ENCODE data around the gene PIK3R1. TPM values are rescaled to one million over a fixed set of nuclear protein-coding genes. Genes with fewer than 3 reads are reported as not detected.

PIK3R1 gene
- polyA plus RNA-seq, 1 donor, result 61.7 TPM

- Histone ChIP-seq H3K27me3 (ENCODE audit: control insufficient read depth, insufficient read depth, low read length) (no peaks in the 10 kb centered on the region), H3K4me3 (ENCODE audit: low read length) (no peak overlapping the region), H3K27ac (ENCODE audit: low read length) (no peak overlapping the region), H3K4me1 (ENCODE audit: control insufficient read depth, insufficient read depth, low read length) (peaks cover 17% of the 10 kb centered on the region), H3K36me3 (ENCODE audit: control insufficient read depth, insufficient read depth, low read length) (no peaks in the 10 kb centered on the region), H3K9me3 (ENCODE audit: control insufficient read depth, low read depth, low read length) (no peaks in the 10 kb centered on the region)
- no peak for DNase-seq
- 50% methylated on average over 2 of the region's 2 CpGs for WGBS (ENCODE audit: insufficient coverage, low lambda C conversion rate)
Observed at GRCh38 chr5:68178579-68178978, 37.0 kb upstream of the PIK3R1 start.

- no peaks in the 10 kb centered on the region for H3K27me3 ChIP-seq (ENCODE audit: control insufficient read depth, insufficient read depth, low read length)
- H3K4me1 ChIP-seq (ENCODE audit: control insufficient read depth, insufficient read depth, low read length), result peaks cover 17% of the 10 kb centered on the region
- H3K9me3 ChIP-seq (ENCODE audit: control insufficient read depth, low read depth, low read length), result no peaks in the 10 kb centered on the region
- peak in 1 of 2 donors; percentile 71 for DNase-seq
- no peak overlapping the region for H3K4me3 ChIP-seq (ENCODE audit: low read length)
- no peaks in the 10 kb centered on the region for H3K36me3 ChIP-seq (ENCODE audit: control insufficient read depth, insufficient read depth, low read length)
- peak overlapping the region; percentile 50 for H3K27ac ChIP-seq (ENCODE audit: low read length)
Observed at GRCh38 chr5:68180121-68181038, 35.2 kb upstream of the PIK3R1 start.

DNA sequence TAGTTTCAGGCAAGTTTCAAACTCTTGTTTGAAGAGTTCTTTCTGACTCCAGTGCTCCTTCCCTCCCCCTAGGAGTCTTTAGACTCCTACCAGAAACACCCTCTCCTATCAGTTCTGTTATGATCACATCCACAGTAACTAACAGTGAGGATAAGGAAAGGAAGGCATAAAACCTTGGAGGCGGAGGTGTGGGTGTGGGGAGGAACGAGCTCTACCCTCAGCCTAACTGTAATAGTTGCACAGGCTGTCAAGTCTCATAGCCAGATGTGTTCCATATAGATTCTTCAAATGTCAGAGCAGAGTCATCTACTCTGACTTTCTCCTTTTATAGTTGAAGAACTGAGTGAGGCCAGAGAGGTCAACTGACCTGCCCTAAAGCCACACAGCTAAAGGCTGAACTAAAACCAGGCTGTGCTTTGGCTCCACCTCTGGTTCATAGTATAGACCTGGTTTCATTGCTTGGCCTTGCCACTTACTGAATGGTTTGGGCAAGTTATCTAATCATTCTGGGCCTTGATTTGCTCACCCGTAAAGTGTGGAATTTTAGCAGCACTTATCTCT, 34.4 kb upstream of the PIK3R1 start:
- Histone ChIP-seq H3K27ac (ENCODE audit: low read length) (no peak overlapping the region), H3K9me3 (ENCODE audit: control insufficient read depth, low read depth, low read length) (no peaks in the 10 kb centered on the region), H3K36me3 (ENCODE audit: control insufficient read depth, insufficient read depth, low read length) (no peaks in the 10 kb centered on the region), H3K4me3 (ENCODE audit: low read length) (no peak overlapping the region), H3K4me1 (ENCODE audit: control insufficient read depth, insufficient read depth, low read length) (peaks cover 17% of the 10 kb centered on the region), H3K27me3 (ENCODE audit: control insufficient read depth, insufficient read depth, low read length) (no peaks in the 10 kb centered on the region)
- peak in 1 of 2 donors; percentile 20 for DNase-seq
- 44% methylated on average over 2 of the region's 3 CpGs for WGBS (ENCODE audit: insufficient coverage, low lambda C conversion rate)

- H3K27me3 ChIP-seq (ENCODE audit: control insufficient read depth, insufficient read depth, low read length), result no peaks in the 10 kb centered on the region
- H3K27ac ChIP-seq (ENCODE audit: low read length), result no peak overlapping the region
- no peaks in the 10 kb centered on the region for H3K9me3 ChIP-seq (ENCODE audit: control insufficient read depth, low read depth, low read length)
- peaks cover 17% of the 10 kb centered on the region for H3K4me1 ChIP-seq (ENCODE audit: control insufficient read depth, insufficient read depth, low read length)
- peak in 1 of 2 donors; percentile 26 for DNase-seq
- no CpG with 5 or more reads among the region's 2 CpGs for WGBS (ENCODE audit: insufficient coverage, low lambda C conversion rate)
- H3K36me3 ChIP-seq (ENCODE audit: control insufficient read depth, insufficient read depth, low read length), result no peaks in the 10 kb centered on the region
- H3K4me3 ChIP-seq (ENCODE audit: low read length), result no peak overlapping the region
Observed at GRCh38 chr5:68182094-68182493, 33.5 kb upstream of the PIK3R1 start.

DNA sequence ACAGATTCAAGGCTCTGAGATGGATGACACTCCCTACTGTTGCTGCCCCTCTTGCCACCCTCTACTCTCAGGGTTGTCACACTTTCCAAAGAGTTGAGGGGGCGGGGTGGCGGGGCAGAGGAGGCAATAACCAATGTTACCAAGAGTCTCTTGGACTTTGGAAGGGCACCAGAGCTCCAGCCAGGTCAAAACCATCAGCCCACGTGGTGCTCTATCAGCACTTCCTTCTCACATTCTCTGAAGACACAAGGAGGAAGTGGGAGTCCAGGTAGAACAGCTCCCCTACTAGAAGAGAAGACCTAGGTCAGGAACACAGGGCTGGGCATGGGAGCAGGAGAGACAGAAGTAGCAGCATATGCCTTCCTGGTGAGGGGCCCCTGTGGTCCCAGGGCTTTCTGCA, 33.0 kb upstream of the PIK3R1 start:
- no peak overlapping the region for H3K27ac ChIP-seq (ENCODE audit: low read length)
- peak; percentile 31 to 46 for DNase-seq
- H3K9me3 ChIP-seq (ENCODE audit: control insufficient read depth, low read depth, low read length), result no peaks in the 10 kb centered on the region
- H3K4me1 ChIP-seq (ENCODE audit: control insufficient read depth, insufficient read depth, low read length), result peaks cover 20% of the 10 kb centered on the region
- H3K4me3 ChIP-seq (ENCODE audit: low read length), result no peak overlapping the region
- no peaks in the 10 kb centered on the region for H3K27me3 ChIP-seq (ENCODE audit: control insufficient read depth, insufficient read depth, low read length)
- H3K36me3 ChIP-seq (ENCODE audit: control insufficient read depth, insufficient read depth, low read length), result no peaks in the 10 kb centered on the region
- no CpG with 5 or more reads among the region's 3 CpGs for WGBS (ENCODE audit: insufficient coverage, low lambda C conversion rate)

DNA sequence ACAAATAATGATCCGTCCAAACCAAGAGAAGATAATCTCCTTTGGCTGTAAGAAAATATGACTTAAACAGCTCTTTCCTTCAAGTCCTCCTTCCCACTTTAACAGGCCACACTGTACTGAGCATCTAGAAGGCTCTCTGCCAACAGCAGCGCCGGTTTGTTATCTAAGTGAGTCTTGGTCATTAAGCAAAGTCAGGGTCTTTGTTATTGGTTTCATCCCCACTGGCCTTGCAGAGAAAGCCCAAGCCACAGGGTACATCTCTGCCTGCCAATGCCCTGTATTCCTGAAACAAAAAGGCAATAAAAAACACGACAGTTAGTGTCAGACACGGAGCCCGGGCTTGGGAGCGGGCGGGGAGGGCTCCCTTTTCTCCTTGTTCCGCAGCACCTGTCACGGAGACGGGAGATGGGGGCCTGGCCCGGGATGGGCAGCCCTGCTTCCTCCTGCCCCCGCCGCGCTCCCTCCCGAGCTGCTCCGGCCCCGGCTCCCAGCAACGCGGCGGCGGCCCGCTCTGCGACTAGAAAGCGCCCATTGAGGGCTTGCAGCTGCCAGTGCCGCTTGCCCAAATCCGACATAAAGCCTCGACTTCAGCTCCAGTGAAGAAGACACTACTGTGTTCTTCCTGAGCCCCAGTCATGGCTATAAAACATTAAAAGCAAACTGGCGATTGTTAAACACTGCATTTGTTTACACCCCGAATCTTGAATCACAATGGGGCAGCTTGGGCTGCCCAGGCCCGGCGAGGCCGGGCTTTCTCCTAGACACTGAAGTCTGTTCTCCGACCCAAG, 28.1 kb upstream of the PIK3R1 start:
- Histone ChIP-seq H3K27ac (ENCODE audit: low read length) (no peak overlapping the region), H3K4me3 (ENCODE audit: low read length) (peak overlapping the region; percentile 38), H3K4me1 (ENCODE audit: control insufficient read depth, insufficient read depth, low read length) (peaks cover 20% of the 10 kb centered on the region), H3K36me3 (ENCODE audit: control insufficient read depth, insufficient read depth, low read length) (no peaks in the 10 kb centered on the region), H3K27me3 (ENCODE audit: control insufficient read depth, insufficient read depth, low read length) (no peaks in the 10 kb centered on the region), H3K9me3 (ENCODE audit: control insufficient read depth, low read depth, low read length) (no peaks in the 10 kb centered on the region)
- peak in 1 of 2 donors; percentile 40 for DNase-seq
- no CpG with 5 or more reads among the region's 34 CpGs for WGBS (ENCODE audit: insufficient coverage, low lambda C conversion rate)

GRCh38 chr5:68189171-68189570, 26.4 kb upstream of the PIK3R1 start:
- Histone ChIP-seq H3K9me3 (ENCODE audit: control insufficient read depth, low read depth, low read length) (no peaks in the 10 kb centered on the region), H3K36me3 (ENCODE audit: control insufficient read depth, insufficient read depth, low read length) (no peaks in the 10 kb centered on the region), H3K4me3 (ENCODE audit: low read length) (no peak overlapping the region), H3K27me3 (ENCODE audit: control insufficient read depth, insufficient read depth, low read length) (no peaks in the 10 kb centered on the region), H3K27ac (ENCODE audit: low read length) (no peak overlapping the region), H3K4me1 (ENCODE audit: control insufficient read depth, insufficient read depth, low read length) (peaks cover 17% of the 10 kb centered on the region)
- no peak for DNase-seq
- WGBS (ENCODE audit: insufficient coverage, low lambda C conversion rate), result no CpG with 5 or more reads among the region's 7 CpGs

DNA sequence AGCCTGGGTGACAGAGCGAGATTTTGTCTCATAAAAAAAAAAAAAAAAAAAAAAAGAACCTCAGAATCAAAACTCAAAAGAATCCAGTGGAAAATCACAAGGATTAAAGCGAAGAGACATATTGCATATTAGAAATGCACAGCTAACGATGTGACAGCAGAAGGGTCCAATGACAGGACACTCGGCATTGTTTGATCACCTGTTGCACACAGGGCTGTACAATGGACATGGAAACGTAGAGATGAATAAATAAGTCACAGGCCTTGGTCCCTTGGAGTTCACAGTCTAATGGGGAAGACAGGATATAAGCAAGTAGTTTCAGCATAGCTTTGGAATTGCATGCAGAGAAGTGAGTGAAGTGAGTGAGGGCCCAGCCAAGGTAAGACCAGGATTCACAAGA, 25.9 kb upstream of the PIK3R1 start:
- no peaks in the 10 kb centered on the region for H3K9me3 ChIP-seq (ENCODE audit: control insufficient read depth, low read depth, low read length)
- peaks cover 17% of the 10 kb centered on the region for H3K4me1 ChIP-seq (ENCODE audit: control insufficient read depth, insufficient read depth, low read length)
- H3K27me3 ChIP-seq (ENCODE audit: control insufficient read depth, insufficient read depth, low read length), result no peaks in the 10 kb centered on the region
- no peak overlapping the region for H3K27ac ChIP-seq (ENCODE audit: low read length)
- H3K36me3 ChIP-seq (ENCODE audit: control insufficient read depth, insufficient read depth, low read length), result no peaks in the 10 kb centered on the region
- no peak for DNase-seq
- no CpG with 5 or more reads among the region's 5 CpGs for WGBS (ENCODE audit: insufficient coverage, low lambda C conversion rate)
- H3K4me3 ChIP-seq (ENCODE audit: low read length), result no peak overlapping the region

- DNase-seq, result no peak
- no peaks in the 10 kb centered on the region for H3K36me3 ChIP-seq (ENCODE audit: control insufficient read depth, insufficient read depth, low read length)
- H3K4me1 ChIP-seq (ENCODE audit: control insufficient read depth, insufficient read depth, low read length), result peaks cover 17% of the 10 kb centered on the region
- no peak overlapping the region for H3K27ac ChIP-seq (ENCODE audit: low read length)
- H3K4me3 ChIP-seq (ENCODE audit: low read length), result no peak overlapping the region
- 58% methylated on average over 2 of the region's 4 CpGs for WGBS (ENCODE audit: insufficient coverage, low lambda C conversion rate)
- H3K27me3 ChIP-seq (ENCODE audit: control insufficient read depth, insufficient read depth, low read length), result no peaks in the 10 kb centered on the region
- H3K9me3 ChIP-seq (ENCODE audit: control insufficient read depth, low read depth, low read length), result no peaks in the 10 kb centered on the region
Observed at GRCh38 chr5:68190619-68191018, 24.9 kb upstream of the PIK3R1 start.

- Histone ChIP-seq H3K4me3 (ENCODE audit: low read length) (no peak overlapping the region), H3K9me3 (ENCODE audit: control insufficient read depth, low read depth, low read length) (no peaks in the 10 kb centered on the region), H3K27ac (ENCODE audit: low read length) (no peak overlapping the region), H3K36me3 (ENCODE audit: control insufficient read depth, insufficient read depth, low read length) (no peaks in the 10 kb centered on the region), H3K4me1 (ENCODE audit: control insufficient read depth, insufficient read depth, low read length) (peaks cover 17% of the 10 kb centered on the region), H3K27me3 (ENCODE audit: control insufficient read depth, insufficient read depth, low read length) (no peaks in the 10 kb centered on the region)
- WGBS (ENCODE audit: insufficient coverage, low lambda C conversion rate), result no CpG with 5 or more reads among the region's 1 CpG
- DNase-seq, result no peak
Observed at GRCh38 chr5:68191083-68191791, 24.3 kb upstream of the PIK3R1 start.
